ENCODE results near the gene TBC1D16. TPM values are rescaled to one million over a fixed set of nuclear protein-coding genes. Genes with fewer than 3 reads are reported as not detected.
"Not testable (repeated sequence)": the region's sequence is repeated elsewhere in the genome, so short reads cannot be mapped to it uniquely, and the experiment has no call there.

Gene TBC1D16
- polyA plus RNA-seq, 1 experiment, result 9.0 TPM

GRCh38 chr17:80053102-80053501, 17.4 kb upstream of the TBC1D16 start:
- H3K36me3 ChIP-seq (ENCODE audit: control insufficient read depth, insufficient read depth, low read length), result peaks cover 3% of the 10 kb centered on the region; the same call in 1 of the 2 replicates
- H3K27me3 ChIP-seq (ENCODE audit: control insufficient read depth, insufficient read depth, low read length), result no peaks in the 10 kb centered on the region
- no peak for DNase-seq (ENCODE audit: low read depth)
- ChIA-PET CTCF (interaction anchor here (1.2 kb wide), 1 partner anchor 44 kb away, joined by 4 read pairs; no protein-coding TSS in a partner anchor), POLR2A (no interaction called here)
- H3K4me3 ChIP-seq (ENCODE audit: low read depth, low read length), result no peak overlapping the region
- no peak for TF ChIP-seq CTCF (IDR thresholded peaks at IDR 0.05; ENCODE audit: insufficient read depth, low read depth, low read length)

- no peak for DNase-seq (ENCODE audit: low read depth)
- ChIA-PET CTCF (no interaction called here), POLR2A (no interaction called here)
- no peaks in the 10 kb centered on the region for H3K27me3 ChIP-seq (ENCODE audit: control insufficient read depth, insufficient read depth, low read length)
- no peak overlapping the region for H3K4me3 ChIP-seq (ENCODE audit: low read depth, low read length)
- peaks cover 3% of the 10 kb centered on the region; the same call in 1 of the 2 replicates for H3K36me3 ChIP-seq (ENCODE audit: control insufficient read depth, insufficient read depth, low read length)
- no peak for TF ChIP-seq CTCF (IDR thresholded peaks at IDR 0.05; ENCODE audit: insufficient read depth, low read depth, low read length)
These were observed 16.0 kb upstream of the TBC1D16 start for GRCh38 chr17:80051681-80052080.

- Histone ChIP-seq H3K36me3 (ENCODE audit: control insufficient read depth, insufficient read depth, low read length) (peaks cover 3% of the 10 kb centered on the region; the same call in 1 of the 2 replicates), H3K4me3 (ENCODE audit: low read depth, low read length) (no peak overlapping the region), H3K27me3 (ENCODE audit: control insufficient read depth, insufficient read depth, low read length) (no peaks in the 10 kb centered on the region)
- ChIA-PET POLR2A (interaction anchor here (0.6 kb wide), 1 partner anchor 16 kb away, joined by 9 read pairs; no protein-coding TSS in a partner anchor), CTCF (interaction anchor here (1.2 kb wide), 1 partner anchor 32 kb away, joined by 3 read pairs; no protein-coding TSS in a partner anchor)
- TF ChIP-seq CTCF (IDR thresholded peaks at IDR 0.05; ENCODE audit: insufficient read depth, low read depth, low read length), result no peak
- DNase-seq (ENCODE audit: low read depth), result no peak
These were observed 15.0 kb upstream of the TBC1D16 start for GRCh38 chr17:80050706-80051105.

GRCh38 chr17:80049986-80050385, 14.3 kb upstream of the TBC1D16 start:
- CTCF ChIA-PET, result interaction anchor here (1.0 to 1.5 kb wide), 3 partner anchors 33 to 43 kb away, joined by 3 to 5 read pairs (median 4); no protein-coding TSS in a partner anchor
- Histone ChIP-seq H3K36me3 (ENCODE audit: control insufficient read depth, insufficient read depth, low read length) (peaks cover 3% of the 10 kb centered on the region; the same call in 1 of the 2 replicates), H3K4me3 (ENCODE audit: low read depth, low read length) (no peak overlapping the region), H3K27me3 (ENCODE audit: control insufficient read depth, insufficient read depth, low read length) (no peaks in the 10 kb centered on the region)
- POLR2A ChIA-PET, result no interaction called here
- TF ChIP-seq CTCF (IDR thresholded peaks at IDR 0.05; ENCODE audit: insufficient read depth, low read depth, low read length), result no peak
- no peak for DNase-seq (ENCODE audit: low read depth)

- no peak for DNase-seq (ENCODE audit: low read depth)
- CTCF ChIA-PET, result interaction anchor here (0.7 kb wide), 1 partner anchor 45 kb away, joined by 3 read pairs; no protein-coding TSS in a partner anchor
- no peaks in the 10 kb centered on the region for H3K27me3 ChIP-seq (ENCODE audit: control insufficient read depth, insufficient read depth, low read length)
- POLR2A ChIA-PET, result no interaction called here
- peaks cover 3% of the 10 kb centered on the region for H3K36me3 ChIP-seq (ENCODE audit: control insufficient read depth, insufficient read depth, low read length)
- no peak overlapping the region for H3K4me3 ChIP-seq (ENCODE audit: low read depth, low read length)
- no peak for TF ChIP-seq CTCF (IDR thresholded peaks at IDR 0.05; ENCODE audit: insufficient read depth, low read depth, low read length)
These were observed 11.5 kb upstream of the TBC1D16 start for GRCh38 chr17:80047176-80047575.

- H3K4me3 ChIP-seq (ENCODE audit: low read depth, low read length); POLR2A ChIA-PET; H3K27me3 ChIP-seq (ENCODE audit: control insufficient read depth, insufficient read depth, low read length); H3K36me3 ChIP-seq (ENCODE audit: control insufficient read depth, insufficient read depth, low read length); DNase-seq (ENCODE audit: low read depth); CTCF ChIA-PET: not testable (repeated sequence)
These were observed 11.0 kb upstream of the TBC1D16 start for GRCh38 chr17:80046709-80047108.
